HG03039 (cell line): Measurements from ENCODE around the gene CRACR2A.

Source experiments
- ATAC-seq: cut with Tn5 transposase; IDR thresholded peaks from one replicate; pipeline ENCODE4 v1.9.1; 2021; ENCODE audit warnings: mild to moderate bottlenecking, moderate library complexity; ENCODE audit not compliant: unreplicated experiment

Gene CRACR2A

GRCh38 chr12:3658327-3659163 is 94.4 kb downstream of the CRACR2A start:
- no peak for ATAC-seq

GRCh38 chr12:3656946-3657622 is 95.8 kb downstream of the CRACR2A start:
- no peak for ATAC-seq

GRCh38 chr12:3655328-3655900 is 97.5 kb downstream of the CRACR2A start:
- ATAC-seq = no peak

- no peak for ATAC-seq
Observed at GRCh38 chr12:3651585-3652424, 101.1 kb downstream of the CRACR2A start.

- no peak for ATAC-seq
Observed at GRCh38 chr12:3647504-3647903, 105.4 kb downstream of the CRACR2A start.

GRCh38 chr12:3646561-3647241 is 106.2 kb downstream of the CRACR2A start:
- ATAC-seq = no peak

- ATAC-seq = no peak
Observed at GRCh38 chr12:3645091-3645490, 107.8 kb downstream of the CRACR2A start.

GRCh38 chr12:3644104-3644503 is 108.8 kb downstream of the CRACR2A start:
- no peak for ATAC-seq

GRCh38 chr12:3641428-3642018 is 111.4 kb downstream of the CRACR2A start:
- ATAC-seq = no peak

GRCh38 chr12:3636328-3636727 is 116.6 kb downstream of the CRACR2A start:
- ATAC-seq = no peak

- no peak for ATAC-seq
Observed at GRCh38 chr12:3634348-3634747, 118.6 kb downstream of the CRACR2A start.

GRCh38 chr12:3633396-3633795 is 119.5 kb downstream of the CRACR2A start:
- no peak for ATAC-seq

- no peak for ATAC-seq
Observed at GRCh38 chr12:3632754-3633153, 120.2 kb downstream of the CRACR2A start.

GRCh38 chr12:3632256-3632655 is 120.7 kb downstream of the CRACR2A start:
- no peak for ATAC-seq

GRCh38 chr12:3631759-3632158 is 121.2 kb downstream of the CRACR2A start:
- ATAC-seq = no peak

GRCh38 chr12:3631272-3631637 is 121.7 kb downstream of the CRACR2A start:
- ATAC-seq = no peak

GRCh38 chr12:3630621-3631271 is 122.2 kb downstream of the CRACR2A start:
- ATAC-seq = no peak

GRCh38 chr12:3630111-3630510 is 122.8 kb downstream of the CRACR2A start:
- no peak for ATAC-seq

- no peak for ATAC-seq
Observed at GRCh38 chr12:3629057-3629830, 123.7 kb downstream of the CRACR2A start.
